Breast epithelium (tissue), 4 donors: ENCODE measurements around the gene ORMDL1. TPM values are rescaled to one million over a fixed set of nuclear protein-coding genes. Genes with fewer than 3 reads are reported as not detected.
A peak's percentile ranks its signal among the peaks of the same experiment; 100 is the strongest.
"Not testable (repeated sequence)": the region's sequence is repeated elsewhere in the genome, so short reads cannot be mapped to it uniquely, and the experiment has no call there.

Experiments used
- DNase-seq, 2 donors: peaks; one replicate each; pipeline ENCODE4 v3.0.0-alpha.2; 2019; ENCODE audit warnings: low spot score in 2 of 2
- H3K27ac ChIP-seq, 2 donors: fragments of 200-600 bp; sonication (generic) in 1 of 2; one replicate each; pipeline ENCODE4 v1.5.1; 2016 to 2019; ENCODE audit warnings: mild to moderate bottlenecking in 1 of 2
- H3K27me3 ChIP-seq, 2 donors: fragments of 200-600 bp; sonication (generic) in 1 of 2; one replicate each; pipeline versions ENCODE4 v1.5.1 to v1.6.0; 2017 to 2019; ENCODE audit warnings: control low read depth in 1 of 2, mild to moderate bottlenecking in 1 of 2
- H3K36me3 ChIP-seq: fragments of 200-600 bp; one replicate; pipeline ENCODE4 v1.5.1; 2019
- H3K4me1 ChIP-seq, 2 donors: fragments of 200-600 bp; sonication (generic); one replicate each; pipeline ENCODE4 v1.5.1; 2016 to 2019; ENCODE audit warnings: control low read depth in 1 of 2
- H3K4me3 ChIP-seq, 3 donors: fragments of 200-600 bp; sonication (generic); 1 replicate in 2 of 3; 2 replicates in 1 of 3; pipeline ENCODE4 v1.5.1; 2016 to 2019; ENCODE audit warnings: mild to moderate bottlenecking in 3 of 3, moderate library complexity in 2 of 3
- H3K9me3 ChIP-seq, 2 donors: fragments of 200-600 bp; sonication (generic) in 1 of 2; one replicate each; pipeline ENCODE4 v1.5.1; 2016 to 2019; ENCODE audit warnings: control low read depth in 1 of 2
- POLR2A ChIP-seq: fragments of 450-650 bp; IDR thresholded peaks from one replicate; pipeline ENCODE4 v1.6.1; 2016; ENCODE audit warnings: antibody characterized with exemption, mild to moderate bottlenecking, moderate library complexity
- POLR2AphosphoS5 ChIP-seq, 3 donors: sonication (generic); formaldehyde crosslinking; IDR thresholded peaks; one replicate each; pipeline ENCODE4 v1.6.1; 2017; ENCODE audit warnings: antibody characterized with exemption in 3 of 3
- intact Hi-C: fragments of 100-400 bp; cut with DNase I; formaldehyde crosslinking; loops from one replicate; pipeline ENCODE4 v1.15.1; 2023; ENCODE audit warnings: low total_unique reads
- total RNA-seq, 3 donors: library from RNA; depleted of rRNA; stranded (reverse); fragments of >200 nt; gene quantifications; one replicate each; pipeline ENCODE4 v1.1.0, GENCODE V29; 2016
- TF ChIP-seq, protein P1 (sequence below), 3 donors: fragments of 450-650 bp; IDR thresholded peaks; one replicate each; pipeline ENCODE4 v1.5.1; 2016 to 2017; ENCODE audit warnings: antibody characterized with exemption in 3 of 3, mild to moderate bottlenecking in 3 of 3, moderate library complexity in 3 of 3

The ORMDL1 gene
- total RNA-seq, 3 donors from 2014 or later: 85.2 to 97.0 (median 90.6) TPM

DNA sequence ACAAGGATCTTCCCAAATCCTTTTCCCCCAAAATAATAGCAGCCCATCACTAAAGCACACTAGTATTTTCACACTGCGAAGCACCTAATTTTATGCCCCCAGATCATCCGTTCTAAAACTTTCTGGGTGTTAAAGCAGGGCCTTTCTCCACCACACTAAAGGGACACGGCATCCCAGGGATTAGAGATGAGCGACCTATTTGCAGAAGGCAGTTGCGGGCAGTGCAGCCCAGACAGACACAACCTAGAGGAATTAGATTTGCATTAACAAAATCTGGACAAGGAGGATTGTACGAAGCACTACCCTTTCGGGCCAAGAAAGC is 21.9 kb downstream of the ORMDL1 start:
- no peaks in the 10 kb centered on the region for H3K27me3 ChIP-seq
- H3K4me3 ChIP-seq: peak overlapping the region; percentile 63 to 78 (median 76)
- H3K4me1 ChIP-seq: peaks cover 0 to 5% of the 10 kb centered on the region in 2 donors
- intact Hi-C loops: no loop called here
- H3K36me3 ChIP-seq: no peaks in the 10 kb centered on the region
- TF ChIP-seq, protein P1, sequence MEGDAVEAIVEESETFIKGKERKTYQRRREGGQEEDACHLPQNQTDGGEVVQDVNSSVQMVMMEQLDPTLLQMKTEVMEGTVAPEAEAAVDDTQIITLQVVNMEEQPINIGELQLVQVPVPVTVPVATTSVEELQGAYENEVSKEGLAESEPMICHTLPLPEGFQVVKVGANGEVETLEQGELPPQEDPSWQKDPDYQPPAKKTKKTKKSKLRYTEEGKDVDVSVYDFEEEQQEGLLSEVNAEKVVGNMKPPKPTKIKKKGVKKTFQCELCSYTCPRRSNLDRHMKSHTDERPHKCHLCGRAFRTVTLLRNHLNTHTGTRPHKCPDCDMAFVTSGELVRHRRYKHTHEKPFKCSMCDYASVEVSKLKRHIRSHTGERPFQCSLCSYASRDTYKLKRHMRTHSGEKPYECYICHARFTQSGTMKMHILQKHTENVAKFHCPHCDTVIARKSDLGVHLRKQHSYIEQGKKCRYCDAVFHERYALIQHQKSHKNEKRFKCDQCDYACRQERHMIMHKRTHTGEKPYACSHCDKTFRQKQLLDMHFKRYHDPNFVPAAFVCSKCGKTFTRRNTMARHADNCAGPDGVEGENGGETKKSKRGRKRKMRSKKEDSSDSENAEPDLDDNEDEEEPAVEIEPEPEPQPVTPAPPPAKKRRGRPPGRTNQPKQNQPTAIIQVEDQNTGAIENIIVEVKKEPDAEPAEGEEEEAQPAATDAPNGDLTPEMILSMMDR (IDR thresholded peaks at IDR 0.05): no peak
- TF ChIP-seq POLR2A (no peak), POLR2AphosphoS5 (IDR thresholded peaks at IDR 0.05) (no peak)
- H3K9me3 ChIP-seq: no peaks in the 10 kb centered on the region
- DNase-seq: no peak
- peak overlapping the region; percentile 83 to 86 for H3K27ac ChIP-seq

DNA sequence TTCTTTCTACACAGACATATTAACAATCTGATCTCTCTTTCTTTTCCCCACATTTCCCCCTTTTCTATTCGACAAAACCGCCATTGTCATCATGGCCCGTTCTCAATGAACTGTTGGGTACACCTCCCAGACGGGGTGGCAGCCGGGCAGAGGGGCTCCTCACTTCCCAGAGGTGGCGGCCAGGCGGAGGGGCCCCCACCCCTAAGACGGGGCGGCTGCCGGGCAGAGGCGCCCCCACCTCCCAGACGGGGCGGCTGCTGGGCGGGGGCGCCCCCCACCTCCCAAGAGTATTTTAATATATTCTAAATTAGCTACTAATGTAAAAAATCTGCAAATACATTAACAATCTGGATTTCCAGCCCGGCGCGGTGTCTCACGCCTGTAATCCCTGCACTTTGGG is 24.0 kb downstream of the ORMDL1 start:
- H3K27me3 ChIP-seq, DNase-seq, H3K36me3 ChIP-seq, intact Hi-C loops, H3K27ac ChIP-seq, H3K4me3 ChIP-seq, H3K9me3 ChIP-seq, H3K4me1 ChIP-seq: not testable (repeated sequence)

DNA sequence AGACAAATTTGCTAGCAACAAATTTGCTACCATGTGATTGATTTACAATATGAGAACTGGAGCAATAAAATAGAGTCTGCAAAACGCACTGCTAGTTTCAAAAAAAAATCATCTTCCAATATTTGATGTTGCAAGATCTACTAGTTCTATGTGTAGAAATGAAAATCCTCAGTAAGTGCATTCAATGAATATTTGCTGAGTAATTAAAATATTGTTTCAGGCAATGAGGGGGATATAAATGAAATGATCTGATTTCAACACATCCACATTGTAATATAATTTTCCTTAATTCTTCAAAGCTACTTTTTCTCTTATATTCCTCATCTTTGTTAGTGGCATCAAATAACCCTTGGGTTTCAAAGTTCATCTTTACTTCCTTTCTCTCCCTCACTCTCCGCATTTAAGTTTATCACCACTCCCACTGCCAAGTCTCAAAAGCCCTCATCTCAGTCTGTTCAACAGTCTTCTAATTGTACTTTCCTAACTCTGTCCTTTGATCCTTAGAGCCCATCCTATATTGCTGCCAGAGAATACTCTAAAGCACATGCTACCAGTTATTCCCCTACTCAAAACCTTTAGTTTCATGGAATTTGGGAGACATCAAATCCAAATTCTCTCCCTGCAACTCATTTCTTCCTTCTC is 27.7 kb downstream of the ORMDL1 start:
- intact Hi-C loops: no loop called here

DNA sequence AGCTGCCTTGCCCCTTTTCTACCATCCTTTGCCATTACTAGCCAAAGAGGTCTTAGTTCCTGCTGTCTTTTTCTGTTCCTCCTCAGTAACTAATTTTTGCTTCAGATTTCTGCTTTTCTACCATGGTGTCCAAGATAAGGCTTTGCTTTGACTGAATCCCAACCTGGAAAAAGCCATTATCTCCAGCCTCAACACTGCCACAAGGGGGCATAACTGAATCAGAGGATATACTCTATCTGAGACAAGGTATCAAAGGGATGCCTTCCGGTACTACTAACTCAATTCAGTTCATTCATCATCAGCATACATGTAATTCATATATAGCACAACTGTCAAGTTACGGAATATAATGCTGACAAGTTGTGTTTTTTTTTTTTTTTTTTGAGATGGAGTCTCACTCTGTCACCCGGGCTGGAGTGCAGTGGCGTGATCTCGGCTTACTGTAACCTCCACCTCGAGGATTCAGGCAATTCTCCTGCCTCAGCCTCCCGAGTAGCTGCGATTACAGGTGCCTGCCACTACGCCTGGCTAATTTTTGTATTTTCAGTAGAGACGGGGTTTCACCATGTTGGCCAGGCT is 33.0 kb downstream of the ORMDL1 start:
- no peak overlapping the region for H3K27ac ChIP-seq
- no peaks in the 10 kb centered on the region for H3K27me3 ChIP-seq
- no peak for DNase-seq
- TF ChIP-seq, protein P1 (IDR thresholded peaks at IDR 0.05): peak; percentile 18 to 28 (median 26)
- no peak for TF ChIP-seq POLR2A
- no peaks in the 10 kb centered on the region for H3K4me1 ChIP-seq
- H3K36me3 ChIP-seq: peaks cover 7% of the 10 kb centered on the region
- no peak overlapping the region for H3K4me3 ChIP-seq
- no peaks in the 10 kb centered on the region for H3K9me3 ChIP-seq
- intact Hi-C loops: no loop called here

More for the DNA sequence above, 27.7 kb downstream of the ORMDL1 start:
- Histone ChIP-seq H3K27ac (no peak overlapping the region), H3K27me3 (no peaks in the 10 kb centered on the region), H3K36me3 (peaks cover 7% of the 10 kb centered on the region), H3K9me3 (no peaks in the 10 kb centered on the region), H3K4me3 (no peak overlapping the region), H3K4me1 (no peaks in the 10 kb centered on the region)
- no peak for DNase-seq
- TF ChIP-seq POLR2A (no peak), POLR2AphosphoS5 (IDR thresholded peaks at IDR 0.05) (no peak)
- TF ChIP-seq, protein P1 (IDR thresholded peaks at IDR 0.05): no peak

DNA sequence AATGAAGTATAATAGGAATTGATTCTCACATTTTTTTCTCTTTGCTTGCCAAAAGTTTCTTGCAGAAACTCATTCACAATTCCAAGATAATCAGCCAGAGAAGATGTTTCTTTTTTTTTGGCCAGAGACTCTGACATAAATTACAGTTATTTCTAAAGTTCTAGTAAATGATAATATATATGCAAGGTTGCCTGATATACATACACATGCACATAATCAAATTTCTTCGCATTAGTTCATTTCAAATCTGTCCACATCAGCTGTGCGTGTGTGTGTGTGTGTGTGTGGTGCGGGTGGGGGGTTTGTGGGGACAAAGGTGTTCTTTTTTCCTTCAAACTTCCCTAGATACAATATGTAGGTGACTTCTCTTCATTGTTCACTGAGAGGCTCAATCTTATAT is 54.7 kb downstream of the ORMDL1 start:
- H3K27ac ChIP-seq: no peak overlapping the region
- H3K4me3 ChIP-seq: no peak overlapping the region
- no peaks in the 10 kb centered on the region for H3K36me3 ChIP-seq
- no peaks in the 10 kb centered on the region for H3K27me3 ChIP-seq
- intact Hi-C loops: no loop called here
- no peaks in the 10 kb centered on the region for H3K4me1 ChIP-seq
- H3K9me3 ChIP-seq: no peaks in the 10 kb centered on the region
- no peak for TF ChIP-seq POLR2A
- TF ChIP-seq POLR2AphosphoS5 (IDR thresholded peaks at IDR 0.05): no peak
- TF ChIP-seq, protein P1 (IDR thresholded peaks at IDR 0.05): no peak
- DNase-seq: no peak
